ENCODE data around the gene NXNL2. TPM values are rescaled to one million over a fixed set of nuclear protein-coding genes. Genes with fewer than 3 reads are reported as not detected.

The NXNL2 gene
- not detected for polyA plus RNA-seq (2012; ENCODE audit: insufficient read length, low read depth)

DNA sequence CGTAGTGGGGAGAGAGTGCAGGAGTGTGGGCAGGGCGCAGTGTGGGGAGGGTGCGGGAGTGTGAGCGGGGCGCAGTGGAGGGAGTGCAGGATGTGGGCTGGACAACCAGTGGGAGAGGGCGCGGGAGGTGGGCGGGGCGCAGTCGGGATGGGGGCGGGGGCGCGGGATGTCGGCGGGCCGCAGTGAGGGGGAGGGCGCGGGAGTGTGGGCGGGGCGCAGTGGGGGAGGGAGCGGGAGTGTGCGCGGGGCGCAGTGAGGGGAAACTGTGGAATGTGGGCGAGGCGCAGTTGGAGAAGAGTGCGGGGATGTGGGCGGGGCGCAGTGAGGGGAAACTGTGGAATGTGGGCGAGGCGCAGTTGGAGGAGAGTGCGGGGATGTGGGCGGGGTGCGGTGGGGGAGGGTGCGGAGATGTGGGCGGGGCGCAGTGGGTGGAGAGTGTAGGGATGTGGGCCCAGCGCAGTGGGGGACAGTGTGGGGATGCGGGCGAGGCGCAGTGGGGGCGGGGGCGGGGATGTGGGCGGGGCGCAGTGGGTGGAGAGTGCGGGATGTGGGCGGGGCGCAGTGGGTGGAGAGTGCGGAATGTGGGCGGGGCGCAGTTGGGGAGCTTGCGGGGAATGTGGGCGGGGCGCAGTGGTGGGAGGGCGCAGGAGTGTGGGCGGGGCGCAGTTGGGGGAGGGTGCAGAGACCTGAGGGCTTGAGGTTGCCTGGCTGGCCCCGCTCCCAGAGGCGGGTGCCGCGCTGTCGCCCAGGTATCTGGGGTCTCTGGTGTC lies at the start of gene NXNL2:
TSS of gene NXNL2 (plus strand) at position 723 of the 770 bp plus-strand sequence. CDS start 257 bp downstream, outside the sequence.
- TF ChIP-seq FOXP2 (optimal IDR thresholded peaks at IDR 0.05; ENCODE audit: borderline replicate concordance, extremely low read depth, extremely low read length, insufficient read depth) (no peak), SIN3A (IDR thresholded peaks at IDR 0.05; ENCODE audit: borderline replicate concordance, insufficient read depth, low read length) (no peak), TAF1 (IDR thresholded peaks at IDR 0.05; ENCODE audit: borderline replicate concordance, insufficient read depth, low read length) (no peak), POLR2AphosphoS5 (IDR thresholded peaks at IDR 0.05; ENCODE audit: low read depth, low read length) (no peak)
- TF ChIP-seq, protein P1, sequence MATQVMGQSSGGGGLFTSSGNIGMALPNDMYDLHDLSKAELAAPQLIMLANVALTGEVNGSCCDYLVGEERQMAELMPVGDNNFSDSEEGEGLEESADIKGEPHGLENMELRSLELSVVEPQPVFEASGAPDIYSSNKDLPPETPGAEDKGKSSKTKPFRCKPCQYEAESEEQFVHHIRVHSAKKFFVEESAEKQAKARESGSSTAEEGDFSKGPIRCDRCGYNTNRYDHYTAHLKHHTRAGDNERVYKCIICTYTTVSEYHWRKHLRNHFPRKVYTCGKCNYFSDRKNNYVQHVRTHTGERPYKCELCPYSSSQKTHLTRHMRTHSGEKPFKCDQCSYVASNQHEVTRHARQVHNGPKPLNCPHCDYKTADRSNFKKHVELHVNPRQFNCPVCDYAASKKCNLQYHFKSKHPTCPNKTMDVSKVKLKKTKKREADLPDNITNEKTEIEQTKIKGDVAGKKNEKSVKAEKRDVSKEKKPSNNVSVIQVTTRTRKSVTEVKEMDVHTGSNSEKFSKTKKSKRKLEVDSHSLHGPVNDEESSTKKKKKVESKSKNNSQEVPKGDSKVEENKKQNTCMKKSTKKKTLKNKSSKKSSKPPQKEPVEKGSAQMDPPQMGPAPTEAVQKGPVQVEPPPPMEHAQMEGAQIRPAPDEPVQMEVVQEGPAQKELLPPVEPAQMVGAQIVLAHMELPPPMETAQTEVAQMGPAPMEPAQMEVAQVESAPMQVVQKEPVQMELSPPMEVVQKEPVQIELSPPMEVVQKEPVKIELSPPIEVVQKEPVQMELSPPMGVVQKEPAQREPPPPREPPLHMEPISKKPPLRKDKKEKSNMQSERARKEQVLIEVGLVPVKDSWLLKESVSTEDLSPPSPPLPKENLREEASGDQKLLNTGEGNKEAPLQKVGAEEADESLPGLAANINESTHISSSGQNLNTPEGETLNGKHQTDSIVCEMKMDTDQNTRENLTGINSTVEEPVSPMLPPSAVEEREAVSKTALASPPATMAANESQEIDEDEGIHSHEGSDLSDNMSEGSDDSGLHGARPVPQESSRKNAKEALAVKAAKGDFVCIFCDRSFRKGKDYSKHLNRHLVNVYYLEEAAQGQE (IDR thresholded peaks at IDR 0.05; ENCODE audit: insufficient read depth in 1 of 2, low read depth in 2 of 2, low read length in 2 of 2), result no peak

DNA sequence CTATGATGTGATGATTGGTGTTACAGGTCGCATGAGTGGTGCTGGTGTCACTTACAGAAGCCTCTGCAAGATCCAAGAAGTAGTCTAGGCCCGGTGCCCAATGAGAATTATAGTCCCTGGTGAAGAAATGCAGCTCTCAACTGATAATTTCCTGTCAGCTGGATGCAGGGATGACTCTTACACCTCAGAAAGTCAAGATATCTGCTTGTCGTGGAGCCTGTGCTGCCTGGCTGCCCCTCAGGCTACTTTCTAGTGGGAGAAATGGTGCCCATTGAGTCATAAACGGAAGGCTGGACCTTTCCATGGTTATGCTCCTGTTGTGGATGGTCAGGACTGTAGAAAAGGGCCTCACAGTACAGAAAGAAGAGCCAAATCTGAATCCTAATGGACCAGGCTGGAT lies 46.8 kb upstream of the NXNL2 start:
- no peak for TF ChIP-seq SIN3A (IDR thresholded peaks at IDR 0.05; ENCODE audit: borderline replicate concordance, insufficient read depth, low read length)
- no peak for TF ChIP-seq TAF1 (IDR thresholded peaks at IDR 0.05; ENCODE audit: borderline replicate concordance, insufficient read depth, low read length)
- TF ChIP-seq POLR2AphosphoS5 (IDR thresholded peaks at IDR 0.05; ENCODE audit: low read depth, low read length), result no peak
- TF ChIP-seq, protein P1 (IDR thresholded peaks at IDR 0.05; ENCODE audit: insufficient read depth in 1 of 2, low read depth in 2 of 2, low read length in 2 of 2), result no peak
- no peak for TF ChIP-seq FOXP2 (optimal IDR thresholded peaks at IDR 0.05; ENCODE audit: borderline replicate concordance, extremely low read depth, extremely low read length, insufficient read depth)

DNA sequence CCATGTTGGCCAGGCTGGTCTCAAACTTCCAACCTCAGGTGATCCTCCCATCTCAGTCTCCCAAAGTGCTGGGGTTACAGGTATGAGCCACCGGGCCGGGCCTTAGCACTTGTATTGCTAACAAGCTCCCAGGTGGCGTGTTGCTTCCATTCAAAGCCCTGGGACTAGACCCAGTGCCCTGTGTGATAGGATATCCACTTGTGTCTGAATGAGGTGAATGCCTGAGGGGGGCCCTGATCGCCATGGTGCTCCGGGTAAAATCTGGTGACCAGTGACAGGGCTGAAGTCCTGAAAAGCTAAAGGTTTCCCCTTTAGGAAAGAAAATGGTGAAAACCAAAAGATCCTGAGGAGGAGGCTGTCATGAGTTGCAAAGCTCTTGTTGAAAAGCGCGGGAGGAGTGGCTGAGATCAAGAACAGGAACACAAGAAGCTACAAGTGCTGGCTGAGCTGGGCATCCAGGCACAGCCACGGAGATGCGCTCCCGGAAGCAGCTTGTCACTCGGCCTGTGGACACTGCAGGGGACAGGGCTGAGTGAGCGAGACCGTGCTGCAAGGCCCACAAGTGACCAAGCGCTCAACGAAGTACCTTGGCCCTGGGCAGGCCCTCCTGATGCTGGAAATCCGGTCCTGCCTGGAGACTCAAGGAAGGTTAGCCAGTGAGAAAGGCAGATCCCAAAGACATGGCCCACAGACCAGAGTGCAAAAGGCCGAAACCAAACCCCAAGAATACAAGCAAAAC lies 39.8 kb upstream of the NXNL2 start:
- TF ChIP-seq SIN3A (IDR thresholded peaks at IDR 0.05; ENCODE audit: borderline replicate concordance, insufficient read depth, low read length) (no peak), POLR2AphosphoS5 (IDR thresholded peaks at IDR 0.05; ENCODE audit: low read depth, low read length) (no peak), TAF1 (IDR thresholded peaks at IDR 0.05; ENCODE audit: borderline replicate concordance, insufficient read depth, low read length) (no peak), FOXP2 (optimal IDR thresholded peaks at IDR 0.05; ENCODE audit: borderline replicate concordance, extremely low read depth, extremely low read length, insufficient read depth) (no peak)
- TF ChIP-seq, protein P1 (IDR thresholded peaks at IDR 0.05; ENCODE audit: insufficient read depth in 1 of 2, low read depth in 2 of 2, low read length in 2 of 2), result no peak

DNA sequence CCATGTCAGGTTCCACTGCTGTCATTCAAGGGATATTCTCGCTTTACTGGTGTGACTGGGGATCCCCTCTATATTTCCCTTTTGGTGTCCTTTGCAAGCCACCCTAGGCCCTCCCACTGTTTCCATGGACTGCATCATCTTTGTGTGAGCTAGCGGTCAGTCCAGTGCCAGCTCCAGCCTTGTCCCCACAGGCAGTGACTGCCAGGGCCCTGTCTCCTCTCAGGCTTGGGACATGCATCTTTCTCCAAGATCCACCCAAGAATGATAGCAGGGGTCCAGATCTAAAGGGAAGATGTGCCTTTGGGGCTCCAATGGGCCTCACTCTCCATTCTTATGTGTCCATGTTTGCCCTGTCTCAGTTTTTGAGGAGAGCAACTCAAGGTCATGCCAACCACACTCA lies 37.8 kb upstream of the NXNL2 start:
- TF ChIP-seq TAF1 (IDR thresholded peaks at IDR 0.05; ENCODE audit: borderline replicate concordance, insufficient read depth, low read length), result no peak
- TF ChIP-seq SIN3A (IDR thresholded peaks at IDR 0.05; ENCODE audit: borderline replicate concordance, insufficient read depth, low read length), result no peak
- no peak for TF ChIP-seq FOXP2 (optimal IDR thresholded peaks at IDR 0.05; ENCODE audit: borderline replicate concordance, extremely low read depth, extremely low read length, insufficient read depth)
- TF ChIP-seq, protein P1 (IDR thresholded peaks at IDR 0.05; ENCODE audit: insufficient read depth in 1 of 2, low read depth in 2 of 2, low read length in 2 of 2), result no peak
- TF ChIP-seq POLR2AphosphoS5 (IDR thresholded peaks at IDR 0.05; ENCODE audit: low read depth, low read length), result no peak

Data from PFSK-1 (cell line).